ENCODE data around the gene ADD2.
"Not testable (repeated sequence)": the region's sequence is repeated elsewhere in the genome, so short reads cannot be mapped to it uniquely, and the experiment has no call there.

The ADD2 gene

DNA sequence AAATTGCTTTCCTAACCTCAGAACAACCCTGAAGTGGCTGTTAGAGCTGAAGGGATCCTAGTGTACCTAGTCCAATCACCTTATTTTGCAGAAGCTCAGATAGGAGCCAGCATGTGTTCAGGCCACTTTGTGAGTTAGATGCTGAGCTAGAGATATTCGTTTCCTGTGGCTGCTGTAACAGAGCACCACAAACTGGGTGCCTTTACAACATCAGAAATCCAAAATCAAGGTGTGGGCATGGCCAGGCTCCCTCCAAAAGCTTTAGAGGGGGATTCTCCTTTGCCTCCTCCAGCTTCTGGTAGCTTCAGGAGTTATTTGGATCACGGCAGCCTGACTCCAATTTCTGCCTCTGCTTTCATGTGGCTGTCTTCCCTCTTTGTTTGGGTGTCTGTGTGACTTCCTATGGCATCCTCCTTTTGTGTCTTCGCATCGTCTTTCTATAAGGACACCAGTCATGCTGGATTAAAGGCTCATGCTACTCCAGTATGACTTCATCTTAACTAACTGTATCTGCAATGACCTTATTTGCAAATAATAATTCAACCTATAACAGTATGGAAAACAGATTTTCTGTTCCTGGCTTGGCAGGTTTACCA, 128.1 kb downstream of the ADD2 start:
- DNase-seq (ENCODE audit: low read depth) = no peak

DNA sequence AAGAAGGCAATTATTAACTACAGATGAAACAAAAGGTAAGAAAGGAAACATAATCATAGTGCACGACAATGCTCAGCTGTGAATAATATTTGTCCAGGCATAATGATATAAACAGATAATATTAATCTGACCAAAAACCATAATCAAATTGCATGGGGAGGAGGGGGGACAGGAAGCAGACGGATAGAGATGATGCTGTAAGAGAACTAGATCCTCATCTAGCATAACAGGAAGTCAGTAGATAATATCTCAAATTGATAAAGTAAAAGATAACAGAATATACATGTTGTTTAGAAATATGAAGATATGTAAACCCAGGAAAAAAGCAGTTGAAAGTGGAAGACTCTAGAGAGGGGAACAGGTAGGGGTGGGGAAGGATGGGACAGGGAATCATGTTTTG, 129.4 kb downstream of the ADD2 start:
- no peak for DNase-seq (ENCODE audit: low read depth)

DNA sequence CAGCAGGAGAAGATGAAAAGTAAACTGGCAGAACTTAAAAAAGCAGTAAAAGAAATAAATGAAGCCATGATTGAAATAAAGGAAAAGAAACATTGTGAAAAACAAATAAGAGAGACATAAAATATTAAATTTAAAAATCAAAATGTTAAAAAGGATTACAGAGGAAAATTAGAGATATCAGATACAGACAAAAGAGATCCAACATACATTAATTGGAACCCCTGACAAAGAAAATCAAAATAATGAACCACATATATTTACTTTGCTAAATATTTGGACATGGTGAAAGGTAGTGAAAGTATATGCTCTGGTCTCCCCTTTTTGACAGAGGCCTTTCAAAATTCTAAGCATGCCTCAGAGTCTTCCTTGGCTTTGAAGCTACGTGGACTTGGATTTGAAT, 134.5 kb downstream of the ADD2 start:
- DNase-seq (ENCODE audit: low read depth) = no peak

DNA sequence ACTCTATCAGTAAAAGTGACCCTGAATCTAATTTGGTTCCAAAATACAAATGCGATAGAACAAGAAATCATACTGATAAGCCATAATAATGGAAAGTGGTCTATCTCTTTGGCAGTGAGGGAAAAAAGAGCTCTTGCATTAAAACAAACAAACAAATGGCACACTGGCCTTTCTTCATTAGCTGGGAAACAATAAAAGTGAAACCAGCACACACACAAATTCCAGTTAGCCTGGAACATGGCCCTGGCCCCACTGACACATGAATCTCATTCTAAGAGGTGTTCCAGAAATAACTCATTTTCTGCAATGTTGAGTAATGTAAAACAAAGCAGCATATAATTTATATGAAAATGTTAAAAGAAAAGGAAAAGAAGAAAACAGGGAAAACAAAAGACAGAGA, 135.0 kb downstream of the ADD2 start:
- no peak for DNase-seq (ENCODE audit: low read depth)

DNA sequence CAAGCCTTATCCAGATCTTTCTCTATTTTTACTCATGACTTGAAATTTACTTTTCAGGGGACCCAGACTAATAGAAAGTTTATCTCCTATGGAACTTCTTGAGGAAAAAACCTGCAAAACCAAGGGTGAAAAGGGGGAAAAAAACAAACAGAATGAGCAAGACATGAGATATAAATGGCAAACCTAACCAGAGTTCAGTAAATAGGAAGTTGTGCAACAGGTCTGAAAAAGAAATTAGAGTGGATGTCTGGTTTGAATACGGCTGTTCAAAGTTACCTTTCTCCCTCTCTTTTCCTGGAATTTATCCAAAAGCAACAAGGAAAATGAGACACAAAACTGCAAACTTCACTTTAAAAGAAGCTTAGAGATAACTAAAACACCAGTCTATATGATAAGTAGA, 135.6 kb downstream of the ADD2 start:
- DNase-seq (ENCODE audit: low read depth) = no peak

DNA sequence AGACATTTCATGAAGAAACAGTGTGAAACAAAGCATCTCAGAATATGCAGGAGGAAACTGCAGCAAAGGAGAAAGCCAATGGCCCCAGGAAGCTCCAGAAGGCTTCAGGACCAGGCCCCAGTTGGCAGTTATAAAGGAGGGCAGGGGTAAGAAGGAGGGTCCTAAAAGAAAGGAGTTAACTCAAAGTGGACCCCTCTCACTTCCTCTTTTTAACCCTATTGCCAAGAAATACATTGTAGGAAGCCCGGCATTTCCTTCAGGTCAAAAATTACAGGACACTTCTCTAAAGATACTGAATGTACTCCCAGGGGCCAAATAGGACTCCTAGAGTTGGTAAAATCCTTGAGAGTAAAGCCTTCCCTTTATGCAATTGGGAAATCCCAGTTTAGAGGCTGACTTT, 137.2 kb downstream of the ADD2 start:
- DNase-seq (ENCODE audit: low read depth) = no peak

DNA sequence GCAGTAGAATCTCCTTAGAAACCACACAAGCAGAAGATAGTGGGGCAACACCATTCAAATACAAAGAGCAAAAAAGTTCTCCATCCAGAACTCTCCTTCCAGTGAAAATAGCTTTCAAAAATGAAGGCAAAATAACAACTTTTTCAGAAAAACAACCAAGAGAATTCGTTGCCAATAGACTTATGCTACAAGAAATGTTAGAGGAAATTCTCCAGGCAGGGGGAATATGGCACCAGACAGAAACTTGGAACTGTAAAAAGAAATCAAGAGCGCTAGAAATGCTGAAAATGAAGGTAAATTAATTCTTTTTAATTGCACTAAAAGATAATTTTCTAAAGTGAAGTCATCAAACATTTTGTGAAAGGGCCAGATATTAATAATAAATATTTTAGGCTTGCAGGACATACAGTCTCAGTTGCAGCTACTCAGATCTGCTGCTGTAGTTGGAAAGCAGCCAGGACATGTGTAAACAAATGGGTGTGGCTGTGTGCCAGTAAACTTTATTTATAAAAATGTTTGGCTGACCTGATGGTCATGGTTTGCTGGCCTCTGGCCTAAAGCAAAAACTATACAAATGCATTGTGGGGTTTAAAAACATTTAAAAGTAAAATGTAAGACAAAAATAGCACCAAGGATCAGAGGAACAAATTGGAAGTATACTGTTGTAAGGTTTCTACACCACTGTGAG, 140.6 kb downstream of the ADD2 start:
- no peak for DNase-seq (ENCODE audit: low read depth)

DNA sequence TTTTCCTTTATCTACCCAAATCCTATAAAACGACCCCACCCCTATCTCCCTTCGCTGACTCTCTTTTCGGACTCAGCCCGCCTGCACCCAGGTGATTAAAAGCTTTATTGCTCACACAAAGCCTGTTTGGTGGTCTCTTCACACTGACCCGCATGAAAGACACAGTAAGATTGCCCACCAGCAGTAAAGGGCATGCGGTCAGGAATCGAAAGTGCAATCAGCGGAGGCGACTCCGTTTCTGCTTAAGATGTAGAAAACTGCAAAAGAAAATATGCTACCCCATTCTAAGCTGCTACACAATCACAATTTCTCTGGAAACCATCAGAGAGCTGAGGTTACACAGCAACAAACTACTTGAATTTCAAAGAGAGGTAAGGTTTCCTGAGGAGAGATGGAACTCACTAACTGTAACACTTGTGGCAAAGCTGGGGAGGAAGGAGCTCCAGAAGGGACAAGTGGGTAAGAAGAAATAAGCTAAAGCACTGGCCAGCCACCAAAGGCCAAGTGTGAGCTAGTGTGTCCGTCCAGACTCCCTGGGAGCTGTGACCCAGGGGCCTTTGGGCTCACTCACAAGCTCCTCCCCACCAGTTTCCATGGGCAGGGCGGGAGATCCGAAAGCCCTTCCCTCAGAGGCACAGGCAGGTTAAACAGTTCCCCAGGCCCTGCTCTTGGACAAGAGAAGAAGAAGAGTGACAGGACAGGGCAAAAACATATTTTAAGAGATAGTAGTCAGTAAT, 141.6 kb downstream of the ADD2 start:
- no peak for DNase-seq (ENCODE audit: low read depth)

DNA sequence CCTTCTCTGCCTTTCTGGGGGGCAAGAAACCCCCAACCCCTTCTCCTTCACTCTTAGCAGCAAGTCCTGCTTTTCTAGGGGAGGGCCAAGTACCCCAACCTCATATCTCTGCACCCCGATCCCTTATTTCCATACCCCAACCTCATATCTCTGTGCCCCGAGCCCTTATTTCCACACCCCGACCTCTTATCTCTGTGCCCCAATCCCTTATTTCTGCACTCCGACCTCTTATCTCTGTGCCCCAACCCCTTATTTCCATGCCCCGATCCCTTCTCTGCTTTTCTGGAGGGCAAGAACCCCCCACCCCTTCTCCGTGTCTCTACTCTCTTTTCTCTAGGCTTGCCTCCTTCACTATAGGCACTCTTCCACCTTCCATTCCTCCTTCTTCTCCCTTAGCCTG, 146.5 kb downstream of the ADD2 start:
- not testable (repeated sequence) for DNase-seq (ENCODE audit: low read depth)

DNA sequence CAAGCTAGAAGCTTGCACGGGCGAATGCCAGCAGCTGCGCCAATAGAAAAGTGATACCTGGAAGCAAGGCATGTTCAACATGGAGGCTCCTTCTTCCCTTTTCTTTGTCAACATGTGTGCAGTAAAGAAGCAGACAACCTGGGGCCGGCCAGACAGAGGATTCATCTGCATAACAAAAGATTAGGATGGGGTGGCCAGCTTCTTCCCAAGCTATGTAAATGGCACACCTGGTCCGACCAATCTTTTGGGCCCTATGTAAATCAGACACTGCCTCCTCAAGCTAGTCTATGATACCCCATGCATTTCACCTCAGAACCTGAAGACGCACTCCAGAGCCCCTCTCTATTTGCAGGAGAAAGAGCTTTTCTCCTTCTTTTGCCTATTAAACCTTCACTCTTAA, 148.0 kb downstream of the ADD2 start:
- DNase-seq (ENCODE audit: low read depth) = no peak

DNA sequence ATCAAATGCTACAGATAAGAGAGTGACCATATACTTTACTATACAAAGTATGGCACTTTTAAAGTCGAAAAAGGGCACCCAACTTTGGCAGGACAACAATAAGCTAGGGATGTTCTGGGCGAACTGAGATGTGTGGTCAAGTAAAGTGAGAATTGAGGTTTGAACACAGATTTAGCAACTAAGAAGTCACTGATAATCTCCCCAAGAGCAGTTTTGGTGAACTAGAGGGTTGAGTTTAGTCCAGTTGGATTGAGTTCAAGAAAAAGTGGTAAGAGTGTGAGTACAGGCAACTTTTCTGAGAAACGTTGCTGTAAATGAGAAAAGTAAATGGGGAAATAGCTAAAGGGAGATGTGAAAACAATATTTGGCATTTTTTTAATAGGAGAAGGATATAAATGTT, 148.8 kb downstream of the ADD2 start:
- DNase-seq (ENCODE audit: low read depth) = no peak

DNA sequence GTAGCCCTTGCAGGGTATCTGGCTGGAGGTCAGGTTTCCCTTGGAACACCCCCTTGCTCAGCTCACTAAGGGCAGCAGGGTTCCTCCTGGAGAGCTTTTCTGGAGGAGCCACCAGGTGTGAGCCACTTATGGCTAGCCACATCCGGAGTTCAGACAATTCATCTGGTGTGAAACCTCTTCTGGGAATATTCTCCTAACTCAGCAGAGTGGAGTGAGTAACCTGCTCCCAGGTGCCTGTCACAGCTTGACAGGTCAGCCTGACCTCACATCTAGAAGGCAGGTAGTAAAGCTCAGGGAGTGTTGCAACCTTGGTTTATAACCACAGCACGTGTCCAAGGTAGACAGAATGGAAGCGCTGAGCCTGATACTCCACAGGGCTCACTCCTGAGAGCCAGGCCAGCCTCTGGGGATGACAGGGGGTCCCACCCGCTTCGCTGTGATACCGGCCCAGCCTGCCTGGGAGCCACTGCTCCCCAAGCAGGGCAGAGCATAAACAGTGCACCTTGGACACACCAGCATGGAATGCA, 151.8 kb downstream of the ADD2 start:
- DNase-seq (ENCODE audit: low read depth) = no peak

DNA sequence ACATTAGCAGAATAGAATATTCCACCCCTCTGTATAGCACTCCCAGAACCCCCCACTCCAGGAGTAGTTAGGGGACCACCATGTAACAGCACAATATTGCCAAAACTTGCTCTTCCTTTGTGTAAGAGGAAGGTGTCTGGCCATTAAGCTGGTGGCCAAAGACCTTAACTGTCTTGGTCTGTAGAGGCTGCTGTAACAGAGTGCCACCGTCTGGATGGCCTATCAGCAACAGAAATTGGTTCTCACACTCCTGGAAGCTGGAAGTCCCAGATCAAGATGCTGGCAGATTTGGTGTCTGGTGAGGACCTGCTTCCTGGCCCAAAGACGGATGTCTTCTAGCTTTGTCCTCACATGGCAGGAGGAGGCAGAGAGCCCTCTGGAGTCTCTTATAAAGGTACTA, 152.8 kb downstream of the ADD2 start:
- DNase-seq (ENCODE audit: low read depth) = no peak

DNA sequence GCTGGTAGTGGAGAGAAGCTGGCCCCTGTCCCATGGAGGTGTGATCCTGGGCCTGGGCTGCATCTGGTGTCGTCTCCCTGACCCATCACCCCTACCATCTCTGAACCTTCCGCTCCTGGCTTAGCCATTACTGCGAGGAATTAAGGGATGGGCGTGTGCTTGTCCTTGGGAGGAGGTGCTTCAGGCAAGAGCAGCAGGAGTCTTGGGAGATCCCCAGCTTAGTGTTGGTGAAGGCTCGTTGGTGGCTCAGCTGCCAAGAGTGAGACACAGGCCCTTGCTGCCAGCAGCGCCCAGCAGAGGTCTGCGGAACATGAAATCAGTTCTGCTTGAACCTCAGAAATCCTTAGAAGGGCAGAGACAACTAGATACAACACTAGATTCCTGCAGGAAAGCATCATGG, 154.5 kb downstream of the ADD2 start:
- DNase-seq (ENCODE audit: low read depth) = no peak

DNA sequence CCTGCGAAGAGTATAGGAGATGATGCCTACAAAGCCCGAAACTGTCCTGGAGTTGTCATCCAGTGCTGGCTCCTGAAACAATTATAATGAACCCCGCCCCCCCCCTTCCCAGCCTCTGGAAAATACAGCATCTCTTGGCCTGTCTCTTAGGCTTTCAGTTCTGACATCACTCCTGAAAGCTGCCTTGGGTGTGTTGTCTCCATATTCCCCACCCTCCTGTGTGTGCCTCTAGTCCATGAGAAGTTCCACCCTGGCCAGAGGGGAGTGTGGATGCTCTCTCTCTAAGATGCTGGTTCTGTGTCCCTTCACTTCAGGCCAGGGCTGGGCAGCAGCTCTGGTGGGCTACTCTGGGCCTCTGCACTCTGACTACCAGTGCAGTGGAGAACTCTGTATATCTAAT, 155.4 kb downstream of the ADD2 start:
- DNase-seq (ENCODE audit: low read depth) = no peak

DNA sequence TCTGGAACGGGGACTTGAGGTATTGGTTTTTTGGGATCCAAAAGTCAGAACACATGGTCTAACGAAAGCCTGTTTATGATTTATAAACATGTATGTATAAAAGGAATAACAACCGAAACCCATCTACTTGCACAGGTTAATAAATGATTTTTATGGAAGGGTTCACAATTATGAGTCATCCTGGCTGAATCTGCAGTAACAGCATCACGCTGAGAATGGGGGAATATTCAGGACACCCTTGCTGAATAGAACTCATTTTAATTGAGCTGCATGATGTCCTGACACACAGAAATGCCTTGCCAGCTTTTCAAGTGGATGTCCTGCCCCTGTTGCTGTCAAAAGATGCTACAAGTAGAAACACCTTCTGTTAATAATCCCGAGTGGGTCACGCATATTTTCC, 159.6 kb downstream of the ADD2 start:
- DNase-seq (ENCODE audit: low read depth) = no peak

DNA sequence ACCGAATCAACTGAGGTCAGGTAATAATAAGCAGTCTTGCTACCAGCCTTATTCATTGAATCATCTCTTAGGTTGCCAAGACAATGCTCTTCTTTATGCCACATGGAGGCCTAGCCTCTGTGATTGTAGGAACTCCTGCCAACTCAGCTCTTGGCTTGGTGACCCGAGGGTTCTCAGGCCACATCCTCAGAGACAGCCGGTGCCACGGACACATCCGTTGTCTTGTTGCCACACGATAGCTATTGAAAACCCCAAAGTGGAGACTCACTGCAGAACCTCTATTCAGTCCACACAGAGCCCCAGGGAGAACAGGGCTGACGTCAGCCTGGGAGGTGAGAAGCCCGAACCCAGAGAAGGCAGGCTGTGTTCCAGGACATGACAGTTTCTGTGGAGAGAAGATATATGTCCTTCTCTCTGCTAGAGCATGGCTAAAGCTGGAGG, 160.9 kb downstream of the ADD2 start:
- no peak for DNase-seq (ENCODE audit: low read depth)

All from non-pigmented ciliary epithelial cell (primary cell).